Muscle layer of duodenum (tissue), 2 donors: Measurements from ENCODE around the gene AMPH.

Experiments used
- H3K27ac ChIP-seq: one replicate; pipeline ENCODE4 v1.7.0; 2013; ENCODE audit warnings: mild to moderate bottlenecking, low read length
- H3K27me3 ChIP-seq: one replicate; pipeline ENCODE4 v1.7.0; 2013; ENCODE audit warnings: low read depth, mild to moderate bottlenecking, control low read depth, low read length
- H3K36me3 ChIP-seq, 2 donors: one replicate each; pipeline ENCODE4 v1.7.0; 2013; ENCODE audit warnings: low read length in 2 of 2, control low read depth in 1 of 2, mild to moderate bottlenecking in 1 of 2; ENCODE audit not compliant: insufficient read depth in 2 of 2, control insufficient read depth in 1 of 2
- H3K4me1 ChIP-seq, 2 donors: one replicate each; pipeline ENCODE4 v1.7.0; 2013; ENCODE audit warnings: low read length in 2 of 2, mild to moderate bottlenecking in 2 of 2, control low read depth in 1 of 2, moderate library complexity in 1 of 2; ENCODE audit not compliant: insufficient read depth in 2 of 2, control insufficient read depth in 1 of 2
- H3K4me3 ChIP-seq, 2 donors: one replicate each; pipeline ENCODE4 v1.7.0; 2013; ENCODE audit warnings: low read length in 2 of 2, low read depth in 1 of 2, mild to moderate bottlenecking in 1 of 2
- H3K9me3 ChIP-seq, 2 donors: one replicate each; pipeline ENCODE4 v1.7.0; 2013; ENCODE audit warnings: low read length in 2 of 2, control low read depth in 1 of 2, mild to moderate bottlenecking in 1 of 2; ENCODE audit not compliant: control insufficient read depth in 1 of 2
- donor health status: healthy.

Gene AMPH

GRCh38 chr7:38502289-38502688, 128.9 kb downstream of the AMPH start:
- Histone ChIP-seq H3K9me3 (no peaks in the 10 kb centered on the region), H3K4me1 (no peaks in the 10 kb centered on the region), H3K27ac (no peak overlapping the region), H3K4me3 (no peak overlapping the region), H3K27me3 (no peaks in the 10 kb centered on the region), H3K36me3 (no peaks in the 10 kb centered on the region)

GRCh38 chr7:38492010-38492409, 139.2 kb downstream of the AMPH start:
- Histone ChIP-seq H3K4me3 (no peak overlapping the region), H3K36me3 (no peaks in the 10 kb centered on the region), H3K9me3 (no peaks in the 10 kb centered on the region), H3K27me3 (no peaks in the 10 kb centered on the region), H3K27ac (no peak overlapping the region), H3K4me1 (no peaks in the 10 kb centered on the region)

- peaks cover 0 to 11% of the 10 kb centered on the region in 2 donors for H3K9me3 ChIP-seq
- no peaks in the 10 kb centered on the region for H3K4me1 ChIP-seq
- H3K4me3 ChIP-seq, result no peak overlapping the region
- no peaks in the 10 kb centered on the region for H3K36me3 ChIP-seq
- no peaks in the 10 kb centered on the region for H3K27me3 ChIP-seq
- H3K27ac ChIP-seq, result no peak overlapping the region
Observed at GRCh38 chr7:38482521-38482920, 148.7 kb downstream of the AMPH start.

- H3K4me1 ChIP-seq, result no peaks in the 10 kb centered on the region
- peaks cover 0 to 11% of the 10 kb centered on the region in 2 donors for H3K9me3 ChIP-seq
- no peak overlapping the region for H3K27ac ChIP-seq
- no peaks in the 10 kb centered on the region for H3K27me3 ChIP-seq
- no peaks in the 10 kb centered on the region for H3K36me3 ChIP-seq
- no peak overlapping the region for H3K4me3 ChIP-seq
Observed at GRCh38 chr7:38481401-38481800, 149.8 kb downstream of the AMPH start.

- Histone ChIP-seq H3K27ac (no peak overlapping the region), H3K4me1 (no peaks in the 10 kb centered on the region), H3K9me3 (peaks cover 0 to 4% of the 10 kb centered on the region in 2 donors), H3K4me3 (no peak overlapping the region), H3K36me3 (no peaks in the 10 kb centered on the region), H3K27me3 (no peaks in the 10 kb centered on the region)
Observed at GRCh38 chr7:38478404-38478803, 152.8 kb downstream of the AMPH start.

- no peak overlapping the region for H3K27ac ChIP-seq
- no peaks in the 10 kb centered on the region for H3K9me3 ChIP-seq
- no peak overlapping the region for H3K4me3 ChIP-seq
- no peaks in the 10 kb centered on the region for H3K36me3 ChIP-seq
- H3K4me1 ChIP-seq, result no peaks in the 10 kb centered on the region
- H3K27me3 ChIP-seq, result no peaks in the 10 kb centered on the region
Observed at GRCh38 chr7:38477333-38477732, 153.8 kb downstream of the AMPH start.

GRCh38 chr7:38476764-38477163, 154.4 kb downstream of the AMPH start:
- Histone ChIP-seq H3K27ac (no peak overlapping the region), H3K4me1 (no peaks in the 10 kb centered on the region), H3K27me3 (no peaks in the 10 kb centered on the region), H3K36me3 (no peaks in the 10 kb centered on the region), H3K4me3 (no peak overlapping the region), H3K9me3 (no peaks in the 10 kb centered on the region)

- Histone ChIP-seq H3K27ac (no peak overlapping the region), H3K9me3 (no peaks in the 10 kb centered on the region), H3K36me3 (no peaks in the 10 kb centered on the region), H3K4me1 (no peaks in the 10 kb centered on the region), H3K4me3 (no peak overlapping the region), H3K27me3 (no peaks in the 10 kb centered on the region)
Observed at GRCh38 chr7:38465956-38466355, 165.2 kb downstream of the AMPH start.

GRCh38 chr7:38463277-38464225, 167.6 kb downstream of the AMPH start:
- Histone ChIP-seq H3K27ac (no peak overlapping the region), H3K4me1 (no peaks in the 10 kb centered on the region), H3K4me3 (peak overlapping the region in 1 of 2 donors; percentile 30), H3K9me3 (no peaks in the 10 kb centered on the region), H3K27me3 (no peaks in the 10 kb centered on the region), H3K36me3 (no peaks in the 10 kb centered on the region)

- Histone ChIP-seq H3K36me3 (no peaks in the 10 kb centered on the region), H3K27ac (no peak overlapping the region), H3K27me3 (no peaks in the 10 kb centered on the region), H3K9me3 (no peaks in the 10 kb centered on the region), H3K4me1 (no peaks in the 10 kb centered on the region), H3K4me3 (no peak overlapping the region)
Observed at GRCh38 chr7:38462819-38463218, 168.4 kb downstream of the AMPH start.

- Histone ChIP-seq H3K9me3 (no peaks in the 10 kb centered on the region), H3K4me1 (no peaks in the 10 kb centered on the region), H3K27ac (no peak overlapping the region), H3K27me3 (no peaks in the 10 kb centered on the region), H3K4me3 (no peak overlapping the region), H3K36me3 (no peaks in the 10 kb centered on the region)
Observed at GRCh38 chr7:38461887-38462286, 169.3 kb downstream of the AMPH start.

GRCh38 chr7:38453826-38454225, 177.3 kb downstream of the AMPH start:
- Histone ChIP-seq H3K4me3 (no peak overlapping the region), H3K27me3 (no peaks in the 10 kb centered on the region), H3K9me3 (no peaks in the 10 kb centered on the region), H3K4me1 (peaks cover 0 to 12% of the 10 kb centered on the region in 2 donors), H3K36me3 (no peaks in the 10 kb centered on the region), H3K27ac (no peak overlapping the region)
